Measurements from ENCODE around the gene ABHD17C.

- TF ChIP-seq CTCF (IDR thresholded peaks at IDR 0.05; ENCODE audit: poor library complexity) (peak; percentile 88), EZH2 (IDR thresholded peaks at IDR 0.05; ENCODE audit: borderline replicate concordance) (no peak)
Observed at GRCh38 chr15:80778964-80779657, 84.0 kb downstream of the ABHD17C start, which contains the start of gene CEMIP.
